ENCODE results near the gene HSPB2.

DNA sequence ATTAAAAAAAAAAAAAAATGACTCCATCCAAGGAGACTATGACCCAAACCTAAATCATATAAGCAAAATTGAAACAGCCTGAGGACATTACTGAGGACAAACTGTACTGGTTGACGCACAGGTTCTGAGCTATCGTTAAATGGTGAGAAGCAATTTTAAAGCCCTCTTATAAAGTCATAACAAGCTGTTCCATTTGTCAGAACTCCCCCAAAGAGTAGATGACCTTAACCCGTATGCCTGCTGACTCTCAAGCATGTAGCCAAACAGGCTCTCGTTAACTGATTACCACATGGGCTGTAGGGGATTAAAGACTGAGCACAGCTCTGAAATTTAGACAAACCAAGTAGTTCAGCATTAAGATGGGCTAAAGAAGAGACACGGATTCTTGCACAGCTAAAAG is 3.2 kb upstream of the HSPB2 start:
- TF ChIP-seq, protein P1, sequence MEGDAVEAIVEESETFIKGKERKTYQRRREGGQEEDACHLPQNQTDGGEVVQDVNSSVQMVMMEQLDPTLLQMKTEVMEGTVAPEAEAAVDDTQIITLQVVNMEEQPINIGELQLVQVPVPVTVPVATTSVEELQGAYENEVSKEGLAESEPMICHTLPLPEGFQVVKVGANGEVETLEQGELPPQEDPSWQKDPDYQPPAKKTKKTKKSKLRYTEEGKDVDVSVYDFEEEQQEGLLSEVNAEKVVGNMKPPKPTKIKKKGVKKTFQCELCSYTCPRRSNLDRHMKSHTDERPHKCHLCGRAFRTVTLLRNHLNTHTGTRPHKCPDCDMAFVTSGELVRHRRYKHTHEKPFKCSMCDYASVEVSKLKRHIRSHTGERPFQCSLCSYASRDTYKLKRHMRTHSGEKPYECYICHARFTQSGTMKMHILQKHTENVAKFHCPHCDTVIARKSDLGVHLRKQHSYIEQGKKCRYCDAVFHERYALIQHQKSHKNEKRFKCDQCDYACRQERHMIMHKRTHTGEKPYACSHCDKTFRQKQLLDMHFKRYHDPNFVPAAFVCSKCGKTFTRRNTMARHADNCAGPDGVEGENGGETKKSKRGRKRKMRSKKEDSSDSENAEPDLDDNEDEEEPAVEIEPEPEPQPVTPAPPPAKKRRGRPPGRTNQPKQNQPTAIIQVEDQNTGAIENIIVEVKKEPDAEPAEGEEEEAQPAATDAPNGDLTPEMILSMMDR (conservative IDR thresholded peaks at IDR 0.05; ENCODE audit: low read length) = no peak
- no peak for TF ChIP-seq EZH2phosphoT487 (IDR thresholded peaks at IDR 0.05; ENCODE audit: borderline replicate concordance)

Measured in Loucy (cell line).